K562 (cell line): ENCODE measurements around the gene TGFBR3L. TPM values are rescaled to one million over a fixed set of nuclear protein-coding genes. Genes with fewer than 3 reads are reported as not detected.

Source experiments
- MGA ChIP-seq: fragments of 450-650 bp; IDR thresholded peaks from 2 replicates; pipeline ENCODE4 v1.6.1; 2016; ENCODE audit warnings: mild to moderate bottlenecking, moderate library complexity
- NCOR1 ChIP-seq: fragments of 450-650 bp; IDR thresholded peaks from 2 replicates; pipeline ENCODE4 v1.6.1; 2016; ENCODE audit warnings: mild to moderate bottlenecking, moderate library complexity
- POLR2H ChIP-seq: IDR thresholded peaks from 2 replicates; pipeline ENCODE4 v1.6.1; 2016; ENCODE audit warnings: missing genetic modification characterization, low read depth, mild to moderate bottlenecking, control low read depth, missing compliant biosample characterization, moderate library complexity
- SAFB2 ChIP-seq: fragments of 200-400 bp; formaldehyde crosslinking; IDR thresholded peaks from 2 replicates; pipeline ENCODE4 v1.6.1; 2018; ENCODE audit warnings: borderline replicate concordance, low read length, low read depth, moderate library complexity; ENCODE audit not compliant: severe bottlenecking
- WHSC1 ChIP-seq: IDR thresholded peaks from one replicate; pipeline ENCODE4 v1.6.1; 2012; ENCODE audit warnings: low read length, control low read depth, inconsistent platforms
- ZBTB5 ChIP-seq: fragments of 450-650 bp; IDR thresholded peaks from 2 replicates; pipeline ENCODE4 v1.6.1; 2017; ENCODE audit warnings: antibody characterized with exemption
- ZNF311 ChIP-seq: fragments of 250-450 bp; sonication (Bioruptor Pico); IDR thresholded peaks from 2 replicates; pipeline ENCODE4 v1.4.0; 2020; ENCODE audit warnings: mild to moderate bottlenecking, moderate library complexity
- ZNF609 ChIP-seq: sonication (generic); formaldehyde crosslinking; IDR thresholded peaks from 2 replicates; pipeline ENCODE4 v1.8.1; 2023; ENCODE audit warnings: missing genetic modification reagents, mild to moderate bottlenecking, borderline replicate concordance
- polyA plus RNA-seq, 8 experiments: library from polyadenylated mRNA; depleted of rRNA in 4 of 8; stranded (reverse) in 5 of 8; unstranded in 3 of 8; fragments of >200 nt; fragmentation: Nextera tagmentation in 2 of 8; fragmentation: Illumina TruSeq in 1 of 8; extraction: Ambion mirVana in 2 of 8; extraction: Trizol in 1 of 8; gene quantifications; 2 replicates each; pipeline versions ENCODE4 v1.2.1 to v1.2.3, GENCODE V29; 2011 to 2014; ENCODE audit warnings: inconsistent platforms in 1 of 8, missing spikeins in 1 of 8
- total RNA-seq, 7 experiments: library from RNA; depleted of rRNA in 6 of 7; stranded (reverse); fragments of >200 nt in 6 of 7; fragmentation: Illumina TruSeq in 2 of 7; extraction: Trizol in 2 of 7; gene quantifications; 2 replicates each; pipeline versions ENCODE4 v1.2.1 to v1.2.3, GENCODE V29; 2011 to 2021; ENCODE audit warnings: low replicate concordance in 1 of 7

Gene TGFBR3L
- total and polyA plus RNA-seq, 9 of the 15 experiments (the other 6 are each of a cell fraction or from before 2014, with no cell fraction given) = not detected

- TF ChIP-seq ZBTB5 (no peak), MGA (no peak), POLR2H (tag) (no peak), SAFB2 (no peak), WHSC1 (no peak), NCOR1 (no peak), ZNF311 (no peak), ZNF609 (CRISPR knock-in tag) (no peak)
Observed at GRCh38 chr19:7888145-7888825, 26.3 kb upstream of the TGFBR3L start, which contains the start of gene LRRC8E (continued).
